Stimulated activated CD8-positive, alpha-beta memory T cell treated with anti-CD3 and anti-CD28 coated beads, Interleukin-7, amount 100 ng/mL, for 24 hours (primary cell): ENCODE measurements around the gene EEF2K.
A peak's percentile ranks its signal among the peaks of the same experiment; 100 is the strongest.
"Not testable (repeated sequence)": the region's sequence is repeated elsewhere in the genome, so short reads cannot be mapped to it uniquely, and the experiment has no call there.

Source experiments
- DNase-seq: peaks from one replicate; pipeline ENCODE4 v3.0.0-alpha.2; 2020; ENCODE audit warnings: low read depth

EEF2K gene

DNA sequence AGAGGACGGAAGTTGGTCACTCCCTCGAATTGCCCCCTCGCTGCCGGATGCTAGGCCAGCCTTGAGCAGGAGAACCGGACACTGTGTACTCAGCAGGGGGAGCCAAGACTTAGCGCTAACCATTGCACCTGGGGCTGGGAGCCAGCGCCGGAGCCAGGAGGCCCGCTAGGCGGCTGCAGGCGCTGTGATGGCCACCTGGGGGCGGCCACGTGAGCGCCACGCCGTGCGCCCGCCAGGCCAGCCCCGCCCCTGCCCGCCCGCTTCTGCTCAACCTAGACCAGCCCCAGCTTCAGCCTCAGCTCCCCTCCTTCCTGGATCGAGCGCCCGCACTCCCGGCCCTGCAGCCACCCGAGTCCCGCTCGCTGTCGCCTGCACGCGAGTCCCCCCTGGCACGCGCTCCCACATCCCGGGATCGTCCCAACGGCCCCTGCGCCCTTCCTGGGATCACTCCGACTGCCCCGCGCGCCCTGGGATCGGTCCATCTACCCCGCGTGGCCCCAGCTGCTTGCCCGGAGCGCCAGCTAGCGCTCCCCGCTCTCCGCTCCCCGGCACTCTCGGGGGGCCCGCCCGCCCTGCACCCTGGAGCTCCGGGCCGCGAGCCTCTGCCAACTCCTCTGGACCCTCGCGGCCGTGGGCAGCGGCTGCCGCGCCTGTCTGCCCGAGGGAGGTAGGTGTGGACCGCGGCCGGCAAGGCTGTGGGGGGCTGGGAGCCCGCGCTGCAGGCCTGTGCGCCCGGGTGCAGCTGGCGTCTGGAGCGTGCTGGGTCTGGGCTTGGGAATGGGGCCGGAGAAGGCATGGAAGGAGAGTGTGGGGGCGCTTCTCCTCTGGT lies at the start of gene EEF2K:
TSS of gene EEF2K (plus strand) at position 266 of the 829 bp plus-strand sequence. CDS start 19,452 bp downstream, outside the sequence.
- DNase-seq, result peak; percentile 64

DNA sequence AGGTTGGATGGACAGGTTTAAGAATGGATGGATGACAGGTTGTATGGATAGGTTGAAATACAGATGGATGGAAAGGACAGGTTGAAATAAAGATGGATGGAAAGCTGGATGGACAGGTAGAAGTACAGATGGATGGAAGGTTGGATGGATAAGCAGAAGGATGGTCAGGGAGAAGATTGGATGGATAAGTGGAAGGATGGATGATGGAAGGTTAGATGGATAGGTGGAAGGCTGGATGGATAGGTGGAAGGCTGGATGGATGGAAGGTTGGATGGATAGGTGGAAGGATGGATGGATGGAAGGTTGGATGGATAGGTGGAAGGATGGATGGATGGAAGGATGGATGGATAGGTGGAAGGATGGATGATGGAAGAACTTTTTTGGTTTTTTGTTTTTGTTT lies 44.7 kb upstream of the EEF2K start:
- DNase-seq, result no peak

DNA sequence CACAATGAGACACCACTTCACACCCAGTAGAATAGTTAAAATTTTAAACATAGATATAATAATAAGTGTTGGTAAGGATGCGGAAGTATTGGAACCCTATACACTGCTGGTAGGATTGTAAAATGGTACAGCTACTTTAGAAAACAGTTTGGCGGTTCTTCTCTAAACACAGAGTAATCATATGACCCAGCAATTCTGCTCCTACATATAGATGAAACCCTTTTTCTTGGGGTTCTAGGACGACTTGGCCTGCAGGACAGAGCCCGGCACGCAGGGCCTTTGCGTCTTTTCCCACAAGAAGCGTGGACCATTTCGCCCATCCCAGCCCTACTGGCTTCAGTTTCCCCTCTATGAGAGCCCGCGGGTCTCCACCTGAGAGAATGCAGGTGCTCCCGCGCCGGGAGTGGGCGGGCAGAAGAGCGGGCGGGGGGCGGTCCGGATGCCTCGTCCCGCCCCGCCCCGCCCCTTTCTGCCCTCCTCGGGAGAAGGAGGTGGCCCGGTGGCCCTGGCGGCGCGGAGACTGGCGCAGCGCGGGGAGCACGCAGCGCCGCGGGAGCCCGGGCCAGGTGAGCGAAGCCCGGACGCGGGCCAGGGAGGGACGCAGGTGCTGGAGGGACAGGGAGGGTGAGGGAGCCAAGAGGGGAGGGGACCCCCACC lies 44.0 kb upstream of the EEF2K start, which contains the start of gene SDR42E2:
TSS of gene SDR42E2 (plus strand) at position 508 of the 657 bp plus-strand sequence. CDS start 3,077 bp downstream, outside the sequence.
- peak; percentile 2 for DNase-seq

DNA sequence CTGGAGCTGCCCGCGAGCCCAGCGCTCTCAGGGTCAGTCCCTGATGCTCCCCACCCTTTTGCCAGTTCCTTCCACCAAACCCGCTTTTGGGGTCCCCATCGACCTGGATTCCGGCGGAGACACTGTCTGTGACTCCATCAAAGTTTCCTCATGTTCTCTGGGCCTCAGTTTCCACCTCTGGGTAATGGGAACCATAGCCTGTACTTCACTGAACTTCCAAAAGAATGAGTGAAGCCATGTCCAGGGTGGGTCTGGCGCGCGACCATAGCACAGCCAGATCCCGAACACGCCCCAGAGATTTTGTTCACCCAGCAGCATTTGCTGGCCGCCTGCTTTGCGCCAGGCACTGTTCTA lies 43.4 kb upstream of the EEF2K start:
- DNase-seq, result no peak

DNA sequence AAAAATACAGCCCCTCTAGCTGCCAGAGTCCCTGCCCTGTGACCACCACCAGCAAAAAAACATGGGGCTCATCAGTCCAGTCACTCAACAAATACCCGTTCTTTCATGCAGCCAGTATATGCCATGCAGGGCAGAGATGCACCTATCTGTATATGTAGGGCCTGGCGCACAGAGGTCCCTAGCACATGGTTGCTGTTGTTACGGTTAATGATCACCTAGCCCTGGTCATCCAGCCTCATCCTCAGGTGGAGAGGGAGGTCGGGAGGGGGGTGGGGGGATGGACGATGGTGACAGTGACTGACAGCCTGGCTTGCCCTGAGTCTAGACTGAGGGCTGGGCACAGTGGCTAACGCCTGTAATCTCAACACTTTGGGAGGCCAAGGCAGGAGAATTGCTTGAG lies 42.3 kb upstream of the EEF2K start:
- no peak for DNase-seq

DNA sequence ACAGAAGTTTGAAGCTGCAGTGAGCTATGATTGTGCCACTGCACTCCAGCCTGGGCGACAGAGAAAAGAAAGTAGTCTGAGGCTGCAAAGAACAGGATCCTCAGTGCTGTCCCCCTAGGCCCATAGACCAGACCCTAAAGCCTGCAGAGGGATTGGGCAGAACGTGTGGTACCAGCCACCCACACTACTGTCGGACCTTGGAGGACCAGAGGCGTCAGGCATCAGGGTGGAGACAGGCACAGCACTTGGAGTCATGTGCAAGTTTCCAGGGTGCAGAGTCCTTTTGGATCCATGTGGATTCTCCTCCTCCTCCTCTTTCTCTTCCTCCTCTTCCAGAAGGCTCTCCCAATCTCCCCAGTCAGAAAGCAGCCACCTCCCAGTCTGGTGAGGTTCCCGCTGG lies 41.6 kb upstream of the EEF2K start:
- no peak for DNase-seq

DNA sequence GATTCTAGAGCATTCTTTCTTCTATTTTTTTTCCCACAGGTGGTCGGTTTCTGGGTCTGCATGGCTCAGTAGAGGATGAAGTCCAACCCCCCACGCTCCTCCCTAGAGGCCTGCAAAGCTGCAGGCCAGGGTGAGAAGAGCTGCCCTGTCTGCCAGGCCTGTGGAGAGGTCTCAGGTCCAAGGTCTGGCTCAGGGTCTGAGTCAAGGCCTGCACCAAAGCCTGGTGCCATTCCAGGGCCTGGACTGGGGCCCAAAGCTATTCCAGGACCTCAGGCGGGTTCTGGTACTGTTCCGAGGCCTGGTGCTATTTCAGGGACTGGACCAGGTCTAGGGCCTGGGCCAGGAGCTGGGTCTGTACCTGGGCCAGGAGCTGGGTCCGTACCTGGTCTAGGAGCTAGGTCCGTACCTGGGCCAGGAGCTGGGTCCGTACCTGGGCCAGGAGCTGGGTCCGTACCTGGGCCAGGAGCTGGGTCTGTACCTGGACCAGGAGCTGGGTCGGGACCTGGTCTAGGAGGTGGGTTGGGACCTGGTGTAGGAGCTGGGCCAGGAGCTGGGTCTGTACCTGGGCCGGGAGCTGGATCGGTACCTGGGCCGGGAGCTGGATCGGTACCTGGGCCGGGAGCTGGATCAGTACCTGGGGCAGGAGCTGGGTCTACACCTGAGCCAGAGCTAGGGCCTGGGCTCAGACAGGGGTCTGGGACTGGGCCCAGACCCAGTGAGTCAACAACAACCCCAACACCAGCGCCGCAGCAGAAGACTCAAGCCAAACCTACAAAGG lies 40.4 kb upstream of the EEF2K start:
- no peak for DNase-seq

DNA sequence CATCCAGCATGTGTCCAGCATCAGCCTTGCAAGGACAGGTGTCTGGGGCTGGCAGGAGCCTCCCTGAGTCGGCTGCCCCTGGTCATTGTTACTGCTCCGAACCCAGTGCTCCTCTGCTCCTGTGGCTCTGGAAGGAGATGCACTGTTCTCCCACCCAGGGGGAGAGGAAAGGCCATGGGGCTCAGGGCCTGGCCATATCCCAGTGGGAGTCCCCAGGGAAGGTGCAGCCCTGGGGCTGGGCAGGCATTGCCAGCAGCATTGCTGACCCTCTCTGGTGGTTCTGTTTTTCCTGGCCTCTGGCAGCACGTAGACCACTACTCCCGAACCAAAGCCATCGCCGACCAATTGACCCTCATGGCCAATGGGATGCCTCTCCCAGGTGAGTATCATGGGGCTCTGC lies 34.1 kb upstream of the EEF2K start:
- no peak for DNase-seq

DNA sequence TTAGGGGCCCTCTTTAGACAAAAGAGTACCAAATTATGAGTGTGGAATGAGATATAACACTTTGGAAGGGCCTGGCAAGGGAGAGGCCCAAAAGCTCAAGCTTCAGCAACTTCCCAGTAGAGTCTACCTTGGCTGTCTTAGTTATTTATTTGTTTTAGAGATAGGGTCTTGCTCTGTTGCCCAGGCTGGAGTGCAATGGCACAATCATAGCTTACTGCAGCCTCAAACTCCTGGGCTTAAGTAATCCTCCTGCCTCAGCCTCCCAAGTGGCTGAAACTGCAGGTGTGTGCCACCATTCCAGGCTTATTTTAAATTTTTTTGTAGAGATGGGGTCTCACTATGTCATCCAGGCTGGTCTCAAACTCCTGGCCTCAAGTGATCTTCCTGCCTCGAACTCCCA lies 33.4 kb upstream of the EEF2K start:
- not testable (repeated sequence) for DNase-seq

DNA sequence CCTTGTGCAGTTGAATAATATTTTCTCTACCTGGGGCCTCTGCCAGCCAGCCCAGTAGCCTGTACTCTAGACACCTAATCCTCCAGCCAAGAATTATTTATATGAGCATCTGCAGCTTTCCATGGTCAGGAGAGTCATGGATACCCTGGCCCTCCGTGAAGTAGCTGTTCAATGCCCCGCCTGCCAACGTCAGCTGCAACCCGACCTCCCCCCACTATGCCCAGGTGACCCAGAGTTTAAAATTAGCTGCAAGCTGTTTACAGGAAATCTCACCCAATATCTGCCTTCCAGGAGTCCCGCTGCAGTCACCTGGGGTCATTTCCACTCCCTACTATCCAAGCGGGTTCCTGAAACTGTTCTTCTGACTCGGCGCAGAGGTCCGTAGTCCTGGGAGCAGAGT lies 31.4 kb upstream of the EEF2K start:
- no peak for DNase-seq

DNA sequence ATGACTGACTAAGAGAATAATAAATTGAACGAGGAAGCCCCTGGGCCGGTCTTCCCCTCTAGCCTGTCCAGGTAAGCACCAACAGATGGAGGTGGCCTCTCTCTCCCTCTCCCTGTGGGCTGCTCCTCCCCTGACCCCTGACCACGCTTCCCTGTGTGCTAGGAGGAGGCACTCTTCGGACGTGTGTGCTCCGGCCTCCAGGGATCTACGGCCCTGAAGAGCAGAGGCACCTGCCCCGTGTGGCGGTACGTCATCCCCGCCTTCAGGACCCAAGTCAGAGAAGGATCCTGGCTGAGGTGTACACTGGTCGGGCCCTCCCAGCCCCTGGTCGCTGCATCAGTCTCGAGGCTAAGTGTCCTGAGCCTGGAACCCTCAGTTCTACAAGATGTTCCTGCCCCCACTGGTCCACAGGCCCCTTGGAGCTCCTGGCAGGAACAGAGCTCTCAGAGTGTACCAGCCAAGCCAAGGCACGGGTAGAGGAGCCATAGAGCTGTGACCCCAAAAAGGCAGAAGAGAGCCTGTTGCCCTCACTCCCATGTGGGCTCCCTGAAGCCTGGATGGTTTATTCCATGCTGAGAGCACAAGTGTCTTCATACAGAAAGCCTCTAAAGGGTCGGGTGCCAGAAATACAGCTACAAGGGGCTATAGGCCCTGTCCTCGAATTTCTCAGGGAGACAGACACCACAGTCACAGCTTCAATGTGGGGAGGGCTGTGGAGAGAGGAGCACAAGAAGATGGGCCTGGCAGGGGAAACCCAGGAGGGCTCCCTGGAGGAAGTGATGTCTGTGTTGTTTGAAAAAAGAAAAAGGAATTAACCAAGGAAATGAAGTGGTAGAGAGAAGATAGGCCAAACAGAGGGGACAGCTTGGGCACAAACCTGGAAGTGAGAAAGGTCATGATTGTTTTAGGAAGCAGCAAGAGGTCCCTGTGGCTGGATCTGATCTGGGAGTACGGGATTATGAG lies 27.8 kb upstream of the EEF2K start:
- no peak for DNase-seq

DNA sequence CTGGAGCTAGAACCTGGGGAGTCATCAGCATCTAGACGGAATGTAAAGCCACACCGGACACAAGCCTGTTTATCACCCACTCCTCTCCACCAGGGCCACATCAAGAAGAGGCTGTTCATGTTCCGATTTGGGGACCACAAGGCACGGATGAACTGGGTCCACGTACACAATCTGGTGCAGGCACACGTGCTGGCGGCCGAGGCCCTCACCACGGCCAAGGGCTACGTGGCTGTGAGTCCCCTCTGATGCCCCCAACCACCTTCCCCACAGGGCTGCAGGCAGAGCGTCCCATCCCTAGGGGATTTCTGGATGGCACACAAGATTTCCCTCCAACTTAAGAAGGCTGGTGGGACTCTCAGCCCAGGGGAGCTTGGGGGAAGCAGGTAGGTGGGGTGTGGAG lies 24.7 kb upstream of the EEF2K start:
- no peak for DNase-seq

DNA sequence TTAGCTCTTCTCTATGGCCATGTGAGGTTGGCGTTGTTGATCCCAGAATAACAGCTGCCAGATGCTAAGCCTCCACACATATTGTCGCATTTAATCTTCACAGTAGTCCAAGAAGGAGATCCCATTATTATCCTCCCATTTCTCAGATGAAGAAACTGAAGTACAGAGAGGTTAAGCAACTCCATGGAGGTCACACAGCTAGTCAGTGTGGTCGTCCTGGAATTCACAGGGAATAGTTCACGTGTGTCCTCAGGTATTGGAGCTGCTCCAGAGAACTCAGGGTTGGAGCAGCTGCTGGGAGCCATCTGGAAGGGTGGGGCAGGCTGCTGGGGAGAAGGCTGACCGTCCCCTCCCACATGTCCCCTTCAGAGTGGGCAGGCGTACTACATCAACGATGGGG lies 24.2 kb upstream of the EEF2K start:
- no peak for DNase-seq

DNA sequence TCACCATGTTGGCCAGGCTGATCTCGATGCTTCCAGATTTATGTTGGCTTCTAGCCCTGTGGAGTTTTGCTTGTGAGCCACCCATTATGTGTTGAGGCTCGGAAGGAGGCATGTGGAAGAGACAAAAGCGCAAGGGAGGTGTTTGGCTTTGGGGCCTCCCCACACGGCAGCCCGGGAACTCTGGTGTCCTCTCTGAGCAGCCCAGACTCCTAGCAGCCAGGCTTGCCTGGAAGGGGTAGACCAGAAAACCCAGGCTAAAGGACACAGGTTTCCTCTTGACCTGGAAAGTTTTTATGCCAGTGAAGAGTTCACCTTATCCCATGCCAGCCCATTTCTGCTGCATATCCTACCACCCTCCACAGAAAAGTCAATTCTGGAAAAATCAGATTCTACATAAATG lies 22.7 kb upstream of the EEF2K start:
- no peak for DNase-seq

DNA sequence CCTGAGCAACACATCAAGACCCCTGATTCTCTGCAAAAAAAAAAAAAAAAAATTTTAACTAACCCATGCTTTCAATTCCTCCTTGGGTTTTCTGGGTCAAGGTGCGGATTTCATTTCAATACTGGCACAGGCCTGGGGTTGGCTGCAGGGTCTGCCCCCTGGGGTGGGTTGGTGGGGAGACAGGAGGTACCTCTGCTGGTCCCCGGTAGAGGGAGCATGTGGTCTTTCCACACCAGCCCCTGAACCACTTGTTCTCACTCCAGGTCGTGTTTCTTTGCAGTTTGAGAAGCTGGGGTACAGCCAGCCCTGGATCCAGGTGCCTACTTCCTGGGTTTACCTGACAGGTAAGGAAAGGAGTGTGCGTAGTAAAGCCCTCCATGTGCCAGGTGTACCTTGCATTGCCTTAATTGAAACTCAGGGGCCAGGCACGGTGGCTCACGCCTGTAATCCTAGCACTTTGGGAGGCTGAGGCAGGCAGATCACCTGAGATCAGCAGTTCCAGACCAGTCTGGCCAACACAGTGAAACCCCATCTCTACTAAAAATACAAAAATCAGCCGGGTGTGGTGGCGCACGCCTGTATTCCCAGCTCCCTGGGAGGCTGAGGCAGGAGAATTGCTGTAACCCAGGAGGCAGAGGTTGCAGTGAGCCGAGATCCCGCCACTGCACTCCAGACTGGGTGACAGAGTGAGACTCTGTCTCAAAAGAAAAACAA lies 22.0 kb upstream of the EEF2K start:
- no peak for DNase-seq

DNA sequence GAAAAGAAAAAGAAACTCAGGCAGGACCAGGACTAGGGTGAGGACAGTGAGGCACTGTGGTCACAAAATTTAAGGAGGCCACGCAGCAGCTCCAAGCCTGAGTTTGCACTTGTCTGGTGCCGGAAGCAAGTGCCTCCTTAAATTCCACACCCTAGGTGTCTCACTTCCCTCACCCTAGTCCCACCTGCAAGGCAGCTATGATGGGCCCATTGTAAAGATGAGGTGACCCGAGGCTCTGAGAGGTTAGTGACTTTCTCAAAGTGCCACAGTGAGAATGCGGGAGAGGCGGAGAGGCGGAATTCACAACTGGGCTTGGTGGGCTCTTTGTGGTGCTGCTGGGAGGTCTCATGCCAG lies 21.5 kb upstream of the EEF2K start:
- no peak for DNase-seq

DNA sequence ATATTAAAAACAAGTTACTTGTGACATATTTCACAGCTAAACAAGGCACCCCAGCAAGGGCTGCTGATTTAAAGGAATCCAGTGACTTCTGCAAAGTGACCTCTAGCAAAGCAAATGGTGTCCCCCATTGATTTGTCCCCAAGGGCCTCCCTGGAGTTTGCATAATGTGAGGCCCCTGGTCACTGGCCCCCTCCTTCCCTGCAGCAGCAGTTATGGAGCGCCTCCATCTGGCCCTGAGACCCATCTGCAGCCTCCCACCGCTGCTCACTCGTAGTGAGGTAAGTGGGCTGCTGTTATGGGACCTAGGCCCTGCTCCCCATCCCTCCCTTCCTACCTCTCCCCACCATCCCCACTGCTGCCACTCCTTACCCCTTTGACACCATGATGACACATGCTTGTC lies 19.6 kb upstream of the EEF2K start:
- no peak for DNase-seq

DNA sequence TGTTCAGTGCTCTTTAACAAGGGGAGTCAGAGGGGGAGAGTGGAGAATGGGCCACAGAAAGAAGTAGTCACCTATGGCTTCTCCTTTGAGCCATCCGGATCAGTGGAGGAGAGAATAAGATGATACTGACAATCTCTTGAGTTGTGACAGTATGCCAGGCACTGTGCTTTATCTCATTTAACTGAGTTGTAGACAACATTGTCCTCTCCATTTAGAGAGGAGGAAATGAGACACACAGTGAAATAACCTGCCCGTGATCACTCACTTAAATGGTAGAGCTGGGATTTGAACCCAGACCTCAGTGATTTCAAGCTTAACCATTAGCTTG lies 17.8 kb upstream of the EEF2K start:
- no peak for DNase-seq

DNA sequence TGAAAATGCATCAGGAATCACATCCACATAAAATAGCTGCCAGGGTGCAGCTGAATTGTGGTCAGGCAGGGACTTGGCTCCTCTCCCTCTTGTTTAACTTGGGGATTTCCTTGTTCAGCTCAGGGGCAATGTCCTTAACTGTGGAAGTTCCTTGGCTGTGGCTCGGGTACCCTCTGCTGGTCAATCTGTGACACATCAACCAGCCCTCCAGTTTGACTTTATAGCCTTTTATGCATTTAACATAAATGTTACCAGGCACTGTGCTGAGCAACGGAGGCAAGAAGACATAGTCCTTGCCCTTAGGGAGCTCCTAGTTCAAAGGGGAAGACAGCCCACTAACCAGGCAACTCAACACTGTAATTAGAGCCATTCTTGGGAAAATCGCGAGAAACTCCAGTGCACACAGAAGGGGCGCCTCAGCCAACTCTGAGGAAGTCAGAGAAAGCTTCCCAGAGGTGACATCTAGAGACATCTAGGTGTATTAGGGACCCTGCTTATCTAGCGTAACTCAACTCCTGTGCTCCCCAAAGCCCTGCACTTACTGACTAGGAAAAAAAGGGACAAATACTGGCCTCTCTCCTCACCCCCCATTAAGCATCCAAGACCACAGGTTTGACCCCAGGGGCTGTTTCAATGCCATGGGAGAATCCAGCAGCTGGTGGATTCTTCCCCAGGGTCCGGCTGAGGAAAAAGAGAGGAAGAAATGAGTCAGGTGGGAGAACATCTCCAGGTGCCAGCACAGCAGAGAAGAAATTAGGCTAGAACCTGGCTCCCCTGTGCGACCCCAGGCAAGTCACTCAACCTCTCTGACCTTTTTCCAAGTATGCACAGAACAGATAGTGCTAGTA lies 17.3 kb upstream of the EEF2K start:
- no peak for DNase-seq

DNA sequence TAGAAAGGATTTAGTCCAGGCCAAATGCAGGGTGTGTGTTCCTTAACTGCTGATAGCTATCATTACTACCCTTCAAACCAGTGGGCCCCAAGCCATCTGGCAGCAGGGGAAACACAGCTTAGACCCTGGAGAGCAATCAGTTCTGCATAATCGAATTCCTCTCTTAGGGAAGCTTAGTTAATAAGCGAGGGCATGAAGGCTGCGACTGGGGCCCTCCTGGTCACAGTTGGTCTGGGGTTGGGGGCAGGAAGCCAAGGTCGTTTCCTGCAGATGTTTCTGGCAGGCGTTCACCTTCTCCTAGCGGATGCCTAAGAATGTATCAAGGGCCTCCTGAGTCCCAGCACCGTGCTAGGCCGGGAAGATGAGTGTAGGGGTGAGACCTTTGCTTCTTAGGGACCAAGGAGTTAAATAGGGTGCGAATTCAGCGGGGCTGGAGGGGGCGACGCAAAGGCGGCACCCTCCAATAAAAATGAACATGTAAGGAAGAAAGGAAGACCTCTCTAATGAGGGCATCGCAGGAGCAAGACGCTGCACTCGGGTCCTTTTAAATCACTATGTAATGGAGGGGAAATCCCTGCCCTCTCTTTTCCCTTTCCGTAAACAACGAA lies 16.5 kb upstream of the EEF2K start:
- DNase-seq, result no peak
